Type B pancreatic cell (in vitro differentiated cells): ENCODE measurements around the gene SRRD. TPM values are rescaled to one million over a fixed set of nuclear protein-coding genes. Genes with fewer than 3 reads are reported as not detected.

ENCODE experiments used
- DNase-seq: peaks from one replicate; pipeline ENCODE4 v3.0.0; 2021; ENCODE audit warnings: mixed read lengths; ENCODE audit not compliant: unreplicated experiment; ENCODE audit errors: extremely low spot score
- H3K27ac Mint-ChIP-seq: 2 replicates; pipeline ENCODE4 v1.8.0; 2021; ENCODE audit warnings: mild to moderate bottlenecking, mixed read lengths
- H3K27me3 Mint-ChIP-seq: 2 replicates; pipeline ENCODE4 v1.8.0; 2021; ENCODE audit warnings: mixed read lengths
- H3K36me3 Mint-ChIP-seq: 2 replicates; pipeline ENCODE4 v1.8.0; 2021; ENCODE audit warnings: mixed read lengths
- H3K4me1 Mint-ChIP-seq: one replicate; pipeline ENCODE4 v1.8.0; 2021; ENCODE audit warnings: mixed read lengths; ENCODE audit not compliant: unreplicated experiment
- H3K4me3 Mint-ChIP-seq: 2 replicates; pipeline ENCODE4 v1.8.0; 2021; ENCODE audit warnings: mild to moderate bottlenecking, mixed read lengths
- H3K9me3 Mint-ChIP-seq: 2 replicates; pipeline ENCODE4 v1.8.0; 2021; ENCODE audit warnings: mixed read lengths
- total RNA-seq: library from RNA; stranded (reverse); gene quantifications from 2 replicates; pipeline ENCODE4 v1.2.1, GENCODE V29; 2021; ENCODE audit warnings: low replicate concordance
- TF ChIP-seq, protein P1 (sequence below): fragments of 200-600 bp; sonication (generic); conservative IDR thresholded peaks from 2 replicates; pipeline ENCODE4 v1.5.0; 2021; ENCODE audit warnings: antibody characterized with exemption, mild to moderate bottlenecking

SRRD gene
- total RNA-seq, 1 donor from 2014 or later: 27.7 TPM

- H3K27ac Mint-ChIP-seq: no peak overlapping the region
- H3K36me3 Mint-ChIP-seq: peaks cover 4% of the 10 kb centered on the region
These were observed 22.4 kb upstream of the SRRD start for GRCh38 chr22:26461188-26461810.

DNA sequence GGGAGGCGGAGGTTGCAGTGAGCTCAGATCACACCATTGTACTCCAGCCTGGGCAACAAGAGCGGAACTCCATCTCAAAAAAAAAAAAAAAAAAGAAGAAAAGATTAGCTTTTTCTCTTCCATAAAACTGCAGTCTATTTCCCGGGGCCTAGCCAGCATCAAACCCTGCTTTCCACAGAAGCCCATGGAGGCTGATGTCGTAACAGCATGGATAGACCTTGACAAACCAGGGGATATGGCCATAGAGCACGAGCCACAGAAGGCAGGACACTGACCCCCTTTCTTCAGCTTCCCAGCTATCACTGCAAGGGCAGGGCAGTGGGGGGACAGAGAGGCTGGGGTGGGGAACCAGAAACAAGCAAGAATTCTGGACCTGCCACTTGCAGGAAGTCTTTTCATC lies 21.6 kb upstream of the SRRD start:
- Mint-ChIP-seq H3K27ac (no peak overlapping the region), H3K4me3 (no peak overlapping the region), H3K4me1 (peaks cover 18% of the 10 kb centered on the region), H3K9me3 (no peaks in the 10 kb centered on the region), H3K27me3 (no peaks in the 10 kb centered on the region), H3K36me3 (peaks cover 4% of the 10 kb centered on the region)
- TF ChIP-seq, protein P1, sequence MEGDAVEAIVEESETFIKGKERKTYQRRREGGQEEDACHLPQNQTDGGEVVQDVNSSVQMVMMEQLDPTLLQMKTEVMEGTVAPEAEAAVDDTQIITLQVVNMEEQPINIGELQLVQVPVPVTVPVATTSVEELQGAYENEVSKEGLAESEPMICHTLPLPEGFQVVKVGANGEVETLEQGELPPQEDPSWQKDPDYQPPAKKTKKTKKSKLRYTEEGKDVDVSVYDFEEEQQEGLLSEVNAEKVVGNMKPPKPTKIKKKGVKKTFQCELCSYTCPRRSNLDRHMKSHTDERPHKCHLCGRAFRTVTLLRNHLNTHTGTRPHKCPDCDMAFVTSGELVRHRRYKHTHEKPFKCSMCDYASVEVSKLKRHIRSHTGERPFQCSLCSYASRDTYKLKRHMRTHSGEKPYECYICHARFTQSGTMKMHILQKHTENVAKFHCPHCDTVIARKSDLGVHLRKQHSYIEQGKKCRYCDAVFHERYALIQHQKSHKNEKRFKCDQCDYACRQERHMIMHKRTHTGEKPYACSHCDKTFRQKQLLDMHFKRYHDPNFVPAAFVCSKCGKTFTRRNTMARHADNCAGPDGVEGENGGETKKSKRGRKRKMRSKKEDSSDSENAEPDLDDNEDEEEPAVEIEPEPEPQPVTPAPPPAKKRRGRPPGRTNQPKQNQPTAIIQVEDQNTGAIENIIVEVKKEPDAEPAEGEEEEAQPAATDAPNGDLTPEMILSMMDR: no peak
- no peak for DNase-seq

More at GRCh38 chr22:26461188-26461810, 22.4 kb upstream of the SRRD start:
- Mint-ChIP-seq H3K9me3 (no peaks in the 10 kb centered on the region), H3K4me3 (no peak overlapping the region), H3K4me1 (peaks cover 18% of the 10 kb centered on the region), H3K27me3 (no peaks in the 10 kb centered on the region)
- TF ChIP-seq, protein P1: peak; percentile 88
- DNase-seq: no peak

GRCh38 chr22:26462641-26463040 lies 21.0 kb upstream of the SRRD start:
- Mint-ChIP-seq H3K27me3 (no peaks in the 10 kb centered on the region), H3K36me3 (peaks cover 4% of the 10 kb centered on the region), H3K4me1 (peaks cover 18% of the 10 kb centered on the region), H3K27ac (no peak overlapping the region), H3K4me3 (peak overlapping the region; percentile 24), H3K9me3 (no peaks in the 10 kb centered on the region)
- TF ChIP-seq, protein P1: no peak
- DNase-seq: no peak

DNA sequence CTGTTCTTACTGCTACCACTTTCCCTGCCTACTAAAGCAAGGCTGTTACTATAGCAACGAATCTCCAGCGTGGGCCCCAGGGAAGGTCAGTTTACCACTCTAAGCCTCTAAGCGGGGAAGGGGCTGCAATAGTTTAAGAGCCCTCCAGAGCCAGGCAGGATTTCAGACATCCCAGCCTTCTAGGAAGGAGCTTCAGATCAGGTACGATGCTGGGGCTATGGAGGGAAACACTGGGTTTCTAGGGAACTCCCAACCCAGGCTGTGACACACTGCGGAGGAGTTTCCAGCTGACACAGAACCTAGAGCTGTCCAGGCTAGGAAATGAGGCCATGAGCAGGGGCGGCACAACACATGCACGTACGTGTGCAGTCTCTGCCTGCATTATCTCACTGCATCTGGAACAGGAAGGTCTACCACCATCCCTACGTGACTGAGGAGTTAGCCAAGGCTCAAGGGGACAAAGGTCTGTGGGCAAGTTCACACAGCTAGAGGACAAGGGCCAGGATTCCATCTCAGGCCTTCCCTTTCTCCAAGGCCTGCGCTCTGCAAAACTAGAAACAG lies 20.5 kb upstream of the SRRD start:
- Mint-ChIP-seq H3K9me3 (no peaks in the 10 kb centered on the region), H3K27ac (peak overlapping the region; percentile 49), H3K36me3 (peaks cover 6% of the 10 kb centered on the region), H3K27me3 (no peaks in the 10 kb centered on the region), H3K4me1 (peaks cover 18% of the 10 kb centered on the region), H3K4me3 (peak overlapping the region; percentile 24)
- TF ChIP-seq, protein P1: no peak
- no peak for DNase-seq

DNA sequence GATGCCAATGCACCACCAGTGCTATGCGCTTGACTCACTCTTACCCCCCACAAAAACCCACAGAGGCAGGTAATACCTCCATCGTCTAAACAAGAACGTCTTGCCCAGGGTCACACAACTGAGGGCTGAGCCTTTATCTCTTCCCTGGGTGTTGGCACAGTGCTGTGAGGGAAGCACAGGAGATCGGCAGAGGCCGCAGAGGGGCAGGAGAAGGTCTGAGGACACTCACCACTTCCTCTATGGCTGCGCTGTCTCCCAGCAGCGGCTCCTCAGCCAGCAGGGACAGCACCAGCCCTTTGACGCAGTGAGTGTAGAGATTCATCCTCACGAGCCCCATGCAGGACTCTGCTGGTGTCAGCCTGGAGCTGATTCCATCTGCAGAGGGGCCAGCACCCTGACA lies 20.0 kb upstream of the SRRD start:
- TF ChIP-seq, protein P1: no peak
- Mint-ChIP-seq H3K4me3 (no peak overlapping the region), H3K36me3 (peaks cover 7% of the 10 kb centered on the region), H3K27ac (peak overlapping the region; percentile 49), H3K4me1 (peaks cover 18% of the 10 kb centered on the region), H3K27me3 (no peaks in the 10 kb centered on the region), H3K9me3 (no peaks in the 10 kb centered on the region)
- no peak for DNase-seq
